ENCODE measurements around the gene WBP2.

Gene WBP2

DNA sequence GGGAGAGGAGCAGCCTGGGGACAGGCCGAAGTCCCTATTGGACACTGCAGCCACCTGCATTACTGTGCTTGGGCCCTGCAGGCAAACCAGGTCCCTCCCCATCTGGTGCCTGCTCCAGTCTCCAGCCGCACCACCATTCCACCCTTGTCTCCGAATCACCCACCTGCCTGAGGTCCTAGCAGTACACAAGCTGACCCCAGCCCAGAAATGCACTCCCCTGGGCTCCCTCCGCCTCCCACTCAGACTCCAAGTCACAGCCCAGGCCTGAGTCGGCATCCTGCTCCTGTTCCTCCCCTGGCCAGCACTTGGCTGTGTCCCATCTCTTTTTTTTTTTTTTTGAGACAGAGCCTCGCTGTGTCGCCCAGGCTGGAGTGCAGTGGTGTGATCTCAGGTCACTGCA is 17.2 kb downstream of the WBP2 start:
- Histone ChIP-seq H3K4me3 (ENCODE audit: low read depth, low read length) (no peak overlapping the region), H3K27me3 (ENCODE audit: control insufficient read depth, insufficient read depth, low read length) (no peaks in the 10 kb centered on the region), H3K4me1 (ENCODE audit: control insufficient read depth, insufficient read depth, low read length) (peaks cover 9% of the 10 kb centered on the region), H3K36me3 (ENCODE audit: control insufficient read depth, insufficient read depth, low read length) (no peaks in the 10 kb centered on the region), H3K9me3 (ENCODE audit: control insufficient read depth, insufficient read depth, low read length) (no peaks in the 10 kb centered on the region), H3K9ac (ENCODE audit: low read depth, low read length) (no peak overlapping the region)

DNA sequence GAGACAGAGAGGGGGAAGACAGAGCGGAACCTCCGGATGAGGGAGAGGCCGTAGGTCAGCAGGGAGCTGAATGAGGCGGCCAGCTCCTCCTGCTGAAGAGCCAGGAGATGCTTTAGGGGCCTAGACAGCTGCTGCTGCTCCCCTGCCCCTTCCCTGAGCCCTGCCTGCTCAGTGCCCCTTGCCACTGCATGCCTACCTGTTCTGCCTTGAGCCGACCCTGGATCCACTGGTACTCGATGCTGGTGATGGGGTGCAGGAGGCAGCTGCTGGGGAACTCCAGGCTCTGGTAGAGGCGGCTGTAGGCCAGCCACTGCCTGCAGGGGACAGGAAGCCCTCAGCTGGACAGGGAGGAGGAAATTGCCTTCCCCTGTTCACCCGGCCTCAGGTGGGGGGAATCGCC is 18.5 kb downstream of the WBP2 start:
- H3K27me3 ChIP-seq (ENCODE audit: control insufficient read depth, insufficient read depth, low read length), result no peaks in the 10 kb centered on the region
- H3K9me3 ChIP-seq (ENCODE audit: control insufficient read depth, insufficient read depth, low read length), result no peaks in the 10 kb centered on the region
- no peaks in the 10 kb centered on the region for H3K36me3 ChIP-seq (ENCODE audit: control insufficient read depth, insufficient read depth, low read length)
- H3K4me1 ChIP-seq (ENCODE audit: control insufficient read depth, insufficient read depth, low read length), result peaks cover 12% of the 10 kb centered on the region
- no peak overlapping the region for H3K4me3 ChIP-seq (ENCODE audit: low read depth, low read length)
- no peak overlapping the region for H3K9ac ChIP-seq (ENCODE audit: low read depth, low read length)

GRCh38 chr17:75835654-75835987 is 19.5 kb downstream of the WBP2 start:
- Histone ChIP-seq H3K4me1 (ENCODE audit: control insufficient read depth, insufficient read depth, low read length) (peaks cover 17% of the 10 kb centered on the region), H3K36me3 (ENCODE audit: control insufficient read depth, insufficient read depth, low read length) (no peaks in the 10 kb centered on the region), H3K27me3 (ENCODE audit: control insufficient read depth, insufficient read depth, low read length) (no peaks in the 10 kb centered on the region), H3K9me3 (ENCODE audit: control insufficient read depth, insufficient read depth, low read length) (no peaks in the 10 kb centered on the region), H3K4me3 (ENCODE audit: low read depth, low read length) (no peak overlapping the region), H3K9ac (ENCODE audit: low read depth, low read length) (no peak overlapping the region)

- Histone ChIP-seq H3K4me3 (ENCODE audit: low read depth, low read length) (no peak overlapping the region), H3K9me3 (ENCODE audit: control insufficient read depth, insufficient read depth, low read length) (no peaks in the 10 kb centered on the region), H3K27me3 (ENCODE audit: control insufficient read depth, insufficient read depth, low read length) (no peaks in the 10 kb centered on the region), H3K9ac (ENCODE audit: low read depth, low read length) (no peak overlapping the region), H3K4me1 (ENCODE audit: control insufficient read depth, insufficient read depth, low read length) (peaks cover 18% of the 10 kb centered on the region), H3K36me3 (ENCODE audit: control insufficient read depth, insufficient read depth, low read length) (no peaks in the 10 kb centered on the region)
Measured at GRCh38 chr17:75834928-75835653, 20.0 kb downstream of the WBP2 start.

- Histone ChIP-seq H3K36me3 (ENCODE audit: control insufficient read depth, insufficient read depth, low read length) (peaks cover 3% of the 10 kb centered on the region), H3K4me3 (ENCODE audit: low read depth, low read length) (no peak overlapping the region), H3K9me3 (ENCODE audit: control insufficient read depth, insufficient read depth, low read length) (no peaks in the 10 kb centered on the region), H3K9ac (ENCODE audit: low read depth, low read length) (no peak overlapping the region), H3K4me1 (ENCODE audit: control insufficient read depth, insufficient read depth, low read length) (peaks cover 18% of the 10 kb centered on the region), H3K27me3 (ENCODE audit: control insufficient read depth, insufficient read depth, low read length) (no peaks in the 10 kb centered on the region)
Measured at GRCh38 chr17:75834279-75834920, 20.7 kb downstream of the WBP2 start.

DNA sequence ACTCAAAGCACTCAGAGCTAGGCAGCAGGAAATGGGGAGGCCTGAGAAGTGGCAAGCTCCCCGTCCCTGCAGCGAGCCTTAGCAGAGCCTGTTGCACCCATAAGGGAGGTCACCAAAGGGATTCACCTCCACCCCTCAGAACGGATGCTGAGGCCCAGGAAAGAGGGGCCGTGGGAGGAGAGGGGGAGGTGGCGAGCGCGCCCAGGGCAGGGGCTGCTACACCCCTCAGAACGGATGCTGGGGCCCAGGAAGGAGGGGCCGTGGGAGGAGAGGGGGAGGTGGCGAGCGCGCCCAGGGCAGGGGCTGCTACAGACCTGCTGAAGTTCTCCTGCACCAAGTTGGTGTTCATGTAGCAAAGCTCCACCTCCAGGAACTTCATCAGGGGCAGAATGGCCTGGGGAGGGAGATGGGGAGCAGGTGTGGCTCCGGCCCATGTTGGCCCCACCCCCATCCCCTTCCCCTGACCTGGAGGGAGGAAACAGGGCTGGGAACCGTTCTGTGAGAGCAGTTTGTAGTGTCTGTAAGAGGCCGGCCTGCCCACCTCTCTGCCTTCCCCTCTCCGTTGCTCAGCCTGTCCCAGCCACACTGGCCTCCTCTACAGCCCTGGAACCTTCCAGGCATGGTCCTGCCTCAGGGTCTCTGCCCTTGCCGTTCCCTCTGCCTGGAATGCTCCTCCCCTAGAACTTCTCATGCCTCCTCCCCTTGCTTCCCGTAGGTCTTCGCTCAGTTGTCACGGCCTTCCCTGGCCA is 22.3 kb downstream of the WBP2 start:
- H3K4me3 ChIP-seq (ENCODE audit: low read depth, low read length), result peak overlapping the region; percentile 37
- no peak overlapping the region for H3K9ac ChIP-seq (ENCODE audit: low read depth, low read length)
- H3K27me3 ChIP-seq (ENCODE audit: control insufficient read depth, insufficient read depth, low read length), result no peaks in the 10 kb centered on the region
- no peaks in the 10 kb centered on the region for H3K9me3 ChIP-seq (ENCODE audit: control insufficient read depth, insufficient read depth, low read length)
- peaks cover 5% of the 10 kb centered on the region for H3K36me3 ChIP-seq (ENCODE audit: control insufficient read depth, insufficient read depth, low read length)
- H3K4me1 ChIP-seq (ENCODE audit: control insufficient read depth, insufficient read depth, low read length), result peaks cover 18% of the 10 kb centered on the region

- peak overlapping the region; percentile 32 for H3K4me3 ChIP-seq (ENCODE audit: low read depth, low read length)
- H3K9me3 ChIP-seq (ENCODE audit: control insufficient read depth, insufficient read depth, low read length), result no peaks in the 10 kb centered on the region
- H3K4me1 ChIP-seq (ENCODE audit: control insufficient read depth, insufficient read depth, low read length), result peaks cover 18% of the 10 kb centered on the region
- peaks cover 5% of the 10 kb centered on the region for H3K36me3 ChIP-seq (ENCODE audit: control insufficient read depth, insufficient read depth, low read length)
- no peaks in the 10 kb centered on the region for H3K27me3 ChIP-seq (ENCODE audit: control insufficient read depth, insufficient read depth, low read length)
- no peak overlapping the region for H3K9ac ChIP-seq (ENCODE audit: low read depth, low read length)
Measured at GRCh38 chr17:75832164-75832651, 22.9 kb downstream of the WBP2 start.

GRCh38 chr17:75831032-75831571 is 24.0 kb downstream of the WBP2 start:
- Histone ChIP-seq H3K27me3 (ENCODE audit: control insufficient read depth, insufficient read depth, low read length) (no peaks in the 10 kb centered on the region), H3K9me3 (ENCODE audit: control insufficient read depth, insufficient read depth, low read length) (no peaks in the 10 kb centered on the region), H3K36me3 (ENCODE audit: control insufficient read depth, insufficient read depth, low read length) (peaks cover 5% of the 10 kb centered on the region), H3K4me1 (ENCODE audit: control insufficient read depth, insufficient read depth, low read length) (peaks cover 18% of the 10 kb centered on the region), H3K9ac (ENCODE audit: low read depth, low read length) (no peak overlapping the region), H3K4me3 (ENCODE audit: low read depth, low read length) (peak overlapping the region; percentile 48)

GRCh38 chr17:75830164-75831031 is 24.7 kb downstream of the WBP2 start:
- H3K4me3 ChIP-seq (ENCODE audit: low read depth, low read length), result peak overlapping the region; percentile 48
- H3K27me3 ChIP-seq (ENCODE audit: control insufficient read depth, insufficient read depth, low read length), result no peaks in the 10 kb centered on the region
- H3K36me3 ChIP-seq (ENCODE audit: control insufficient read depth, insufficient read depth, low read length), result peaks cover 5% of the 10 kb centered on the region
- peak overlapping the region; percentile 49 for H3K9ac ChIP-seq (ENCODE audit: low read depth, low read length)
- H3K4me1 ChIP-seq (ENCODE audit: control insufficient read depth, insufficient read depth, low read length), result peaks cover 18% of the 10 kb centered on the region
- no peaks in the 10 kb centered on the region for H3K9me3 ChIP-seq (ENCODE audit: control insufficient read depth, insufficient read depth, low read length)

DNA sequence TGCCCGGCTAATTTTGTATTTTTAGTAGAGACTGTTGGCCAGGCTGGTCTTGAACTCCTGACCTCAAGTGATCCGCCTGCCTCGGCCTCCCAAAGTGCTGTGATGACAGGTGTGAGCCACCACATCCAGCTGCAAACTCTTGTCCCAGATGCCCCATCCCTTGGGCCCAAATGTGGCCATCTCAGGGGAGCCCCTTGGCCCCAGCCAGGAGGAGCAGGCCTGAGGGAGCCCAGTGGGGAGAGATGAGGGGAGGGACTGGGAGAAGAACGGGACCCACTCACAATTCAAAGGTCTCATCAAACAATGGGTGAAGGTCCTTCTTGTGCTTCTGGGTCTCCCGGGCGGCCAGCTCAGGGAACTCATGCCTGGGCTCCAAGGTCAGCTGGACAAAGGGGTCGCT is 25.4 kb downstream of the WBP2 start:
- Histone ChIP-seq H3K9me3 (ENCODE audit: control insufficient read depth, insufficient read depth, low read length) (no peaks in the 10 kb centered on the region), H3K36me3 (ENCODE audit: control insufficient read depth, insufficient read depth, low read length) (peaks cover 5% of the 10 kb centered on the region), H3K9ac (ENCODE audit: low read depth, low read length) (peak overlapping the region; percentile 49), H3K27me3 (ENCODE audit: control insufficient read depth, insufficient read depth, low read length) (no peaks in the 10 kb centered on the region), H3K4me3 (ENCODE audit: low read depth, low read length) (no peak overlapping the region), H3K4me1 (ENCODE audit: control insufficient read depth, insufficient read depth, low read length) (peaks cover 14% of the 10 kb centered on the region)

- Histone ChIP-seq H3K27me3 (ENCODE audit: control insufficient read depth, insufficient read depth, low read length) (no peaks in the 10 kb centered on the region), H3K9ac (ENCODE audit: low read depth, low read length) (no peak overlapping the region), H3K4me1 (ENCODE audit: control insufficient read depth, insufficient read depth, low read length) (peaks cover 14% of the 10 kb centered on the region), H3K9me3 (ENCODE audit: control insufficient read depth, insufficient read depth, low read length) (no peaks in the 10 kb centered on the region), H3K4me3 (ENCODE audit: low read depth, low read length) (no peak overlapping the region), H3K36me3 (ENCODE audit: control insufficient read depth, insufficient read depth, low read length) (peaks cover 9% of the 10 kb centered on the region)
Measured at GRCh38 chr17:75828741-75829140, 26.4 kb downstream of the WBP2 start.
